ENCODE results near the gene GAREM2.

The GAREM2 gene

DNA sequence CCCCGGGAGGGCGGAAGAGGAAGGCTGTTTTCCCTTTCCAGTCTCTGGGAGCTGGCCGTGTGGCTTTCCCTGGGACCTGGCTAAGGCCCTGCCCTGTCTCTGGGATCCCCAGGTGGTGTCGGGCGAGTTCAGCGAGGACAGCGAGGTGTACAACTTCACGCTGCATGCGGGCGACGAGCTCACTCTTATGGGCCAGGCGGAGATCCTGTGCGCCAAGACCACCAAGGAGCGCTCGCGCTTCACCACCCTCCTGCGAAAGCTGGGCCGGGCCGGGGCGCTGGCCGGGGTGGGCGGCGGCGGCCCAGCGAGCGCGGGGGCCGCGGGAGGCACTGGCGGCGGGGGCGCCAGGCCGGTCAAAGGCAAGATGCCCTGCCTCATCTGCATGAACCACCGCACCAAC lies 11.2 kb downstream of the GAREM2 start:
- DNase-seq (ENCODE audit: low read depth, low spot score): no peak
- POLR2A ChIA-PET: no interaction called here
- CTCF ChIA-PET: interaction anchor here (0.6 to 3.4 kb wide), 29 partner anchors 9 to 332 kb away, joined by 3 to 26 read pairs (median 4); no protein-coding TSS in a partner anchor
- TF ChIP-seq, protein P1, sequence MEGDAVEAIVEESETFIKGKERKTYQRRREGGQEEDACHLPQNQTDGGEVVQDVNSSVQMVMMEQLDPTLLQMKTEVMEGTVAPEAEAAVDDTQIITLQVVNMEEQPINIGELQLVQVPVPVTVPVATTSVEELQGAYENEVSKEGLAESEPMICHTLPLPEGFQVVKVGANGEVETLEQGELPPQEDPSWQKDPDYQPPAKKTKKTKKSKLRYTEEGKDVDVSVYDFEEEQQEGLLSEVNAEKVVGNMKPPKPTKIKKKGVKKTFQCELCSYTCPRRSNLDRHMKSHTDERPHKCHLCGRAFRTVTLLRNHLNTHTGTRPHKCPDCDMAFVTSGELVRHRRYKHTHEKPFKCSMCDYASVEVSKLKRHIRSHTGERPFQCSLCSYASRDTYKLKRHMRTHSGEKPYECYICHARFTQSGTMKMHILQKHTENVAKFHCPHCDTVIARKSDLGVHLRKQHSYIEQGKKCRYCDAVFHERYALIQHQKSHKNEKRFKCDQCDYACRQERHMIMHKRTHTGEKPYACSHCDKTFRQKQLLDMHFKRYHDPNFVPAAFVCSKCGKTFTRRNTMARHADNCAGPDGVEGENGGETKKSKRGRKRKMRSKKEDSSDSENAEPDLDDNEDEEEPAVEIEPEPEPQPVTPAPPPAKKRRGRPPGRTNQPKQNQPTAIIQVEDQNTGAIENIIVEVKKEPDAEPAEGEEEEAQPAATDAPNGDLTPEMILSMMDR (IDR thresholded peaks at IDR 0.05; ENCODE audit: insufficient read depth, low read length, missing control alignments): no peak
- H3K4me3 ChIP-seq (ENCODE audit: low read depth, low read length): peak overlapping the region; percentile 67

DNA sequence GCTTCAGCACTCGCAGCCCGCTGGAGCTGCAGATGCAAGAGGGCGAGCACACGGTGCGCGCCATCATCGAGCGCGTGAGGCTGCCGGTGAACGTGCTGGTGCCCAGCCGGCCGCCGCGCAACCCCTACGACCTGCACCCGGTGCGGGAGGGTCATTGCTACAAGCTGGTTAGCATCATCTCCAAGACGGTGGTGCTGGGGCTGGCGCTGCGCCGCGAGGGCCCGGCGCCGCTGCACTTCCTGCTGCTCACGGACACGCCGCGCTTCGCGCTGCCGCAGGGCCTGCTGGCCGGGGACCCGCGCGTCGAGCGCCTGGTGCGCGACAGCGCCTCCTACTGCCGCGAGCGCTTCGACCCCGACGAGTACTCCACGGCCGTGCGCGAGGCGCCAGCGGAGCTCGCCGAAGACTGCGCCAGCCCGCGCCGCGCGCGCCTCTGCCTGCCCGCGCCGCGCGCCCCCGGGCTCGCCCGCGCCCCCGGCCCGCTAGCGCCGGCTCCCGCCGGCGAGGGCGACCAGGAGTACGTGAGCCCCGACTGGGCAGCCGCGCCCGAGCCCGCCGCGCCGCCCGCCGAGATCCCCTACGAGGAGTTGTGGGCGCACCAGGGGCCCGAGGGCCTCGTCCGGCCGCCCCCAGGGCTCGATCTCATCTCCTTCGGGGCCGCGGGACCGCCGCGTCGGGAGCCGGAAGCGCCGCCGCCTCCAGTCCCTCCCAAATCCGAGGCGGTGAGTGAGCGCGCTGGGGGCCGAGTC lies 11.8 kb downstream of the GAREM2 start:
- ChIA-PET POLR2A (interaction anchor here (1.3 kb wide), 1 partner anchor 9 kb away, joined by 4 read pairs; no protein-coding TSS in a partner anchor), CTCF (interaction anchor here (0.5 to 3.4 kb wide), 38 partner anchors 9 to 333 kb away, joined by 3 to 26 read pairs (median 4); no protein-coding TSS in a partner anchor)
- peak; percentile 7 for DNase-seq (ENCODE audit: low read depth, low spot score)
- H3K4me3 ChIP-seq (ENCODE audit: low read depth, low read length): peak overlapping the region; percentile 67
- TF ChIP-seq, protein P1 (IDR thresholded peaks at IDR 0.05; ENCODE audit: insufficient read depth, low read length, missing control alignments): peak; percentile 78

DNA sequence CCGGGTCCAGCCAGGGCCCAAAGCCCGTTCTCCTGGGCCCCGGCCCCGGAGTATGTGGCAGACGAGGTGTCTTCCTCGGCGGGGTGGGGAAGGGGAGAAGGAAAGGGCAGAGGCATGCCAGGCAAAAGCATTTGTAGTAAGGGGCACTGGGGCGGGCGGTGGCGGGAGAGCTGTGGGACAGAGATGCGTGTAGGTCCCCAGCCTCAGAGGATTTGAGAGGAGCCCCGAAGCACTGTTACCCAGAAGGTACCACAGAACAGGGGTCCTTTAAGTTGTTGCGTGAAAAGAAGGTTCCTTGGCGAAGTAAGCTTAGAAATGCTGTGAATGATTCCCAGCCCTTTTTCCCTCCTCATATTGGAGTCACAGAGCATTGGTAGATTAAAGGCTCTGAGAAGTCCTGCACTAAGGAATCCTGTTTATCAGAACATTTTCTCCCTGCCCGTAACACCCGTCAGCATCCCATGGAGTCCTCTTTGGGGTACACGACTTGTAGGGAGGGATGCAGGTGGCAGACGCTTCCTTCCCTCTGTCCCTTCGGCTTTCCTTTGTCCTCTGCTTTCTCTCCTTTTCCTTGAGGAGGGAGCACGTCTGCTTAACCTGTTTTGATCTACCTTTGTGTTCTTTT lies 12.5 kb downstream of the GAREM2 start:
- TF ChIP-seq, protein P1 (IDR thresholded peaks at IDR 0.05; ENCODE audit: insufficient read depth, low read length, missing control alignments): no peak
- DNase-seq (ENCODE audit: low read depth, low spot score): no peak
- H3K4me3 ChIP-seq (ENCODE audit: low read depth, low read length): peak overlapping the region; percentile 67
- ChIA-PET POLR2A (interaction anchor here (1.3 kb wide), 1 partner anchor 9 kb away, joined by 4 read pairs; no protein-coding TSS in a partner anchor), CTCF (interaction anchor here (0.5 to 3.4 kb wide), 31 partner anchors 9 to 307 kb away, joined by 3 to 26 read pairs (median 5); no protein-coding TSS in a partner anchor)

DNA sequence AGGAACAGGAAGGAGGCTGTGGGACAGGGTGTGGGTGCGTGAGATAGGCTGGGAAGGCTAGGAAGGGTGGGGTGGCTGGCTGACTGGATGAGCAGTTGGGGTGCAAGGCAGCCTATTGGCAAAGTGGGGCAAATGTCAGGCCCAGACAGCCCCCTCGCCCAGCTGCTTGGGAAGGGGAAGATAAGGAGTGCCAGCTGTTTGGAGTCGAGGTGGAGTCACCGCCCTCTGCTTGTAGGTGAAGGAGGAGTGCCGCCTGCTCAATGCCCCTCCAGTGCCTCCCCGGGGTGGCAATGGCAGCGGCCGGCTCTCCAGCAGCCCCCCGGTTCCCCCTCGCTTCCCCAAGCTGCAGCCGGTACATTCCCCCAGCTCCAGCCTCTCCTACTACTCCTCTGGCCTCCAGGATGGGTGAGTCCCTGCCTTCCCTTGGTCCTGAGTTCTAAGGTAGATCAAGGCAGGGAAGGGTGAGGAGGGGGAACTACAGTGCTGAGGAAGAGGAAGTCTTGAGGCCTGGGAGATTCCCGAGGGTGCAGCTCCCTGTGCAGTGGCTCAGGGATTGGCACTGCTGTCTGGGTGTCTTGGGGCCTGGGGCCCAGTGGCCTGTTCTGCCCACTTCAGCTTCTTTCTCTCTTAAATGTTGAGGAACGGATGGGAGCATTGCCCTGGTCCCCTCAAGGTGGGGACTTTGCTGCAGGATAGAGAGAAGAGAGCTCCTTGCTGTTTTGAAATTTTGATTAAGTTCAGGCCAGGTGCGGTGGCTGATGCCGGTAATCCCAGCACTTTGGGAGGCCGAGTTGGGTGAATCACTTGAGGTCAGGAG lies 13.3 kb downstream of the GAREM2 start:
- peak overlapping the region; percentile 67 for H3K4me3 ChIP-seq (ENCODE audit: low read depth, low read length)
- ChIA-PET CTCF (interaction anchor here (0.6 to 3.4 kb wide), 11 partner anchors 8 to 283 kb away, joined by 3 to 24 read pairs (median 6); partner anchors contain the start of gene GAREM2), POLR2A (interaction anchor here (1.3 kb wide), 1 partner anchor 10 kb away, joined by 4 read pairs; no protein-coding TSS in a partner anchor)
- DNase-seq (ENCODE audit: low read depth, low spot score): no peak
- TF ChIP-seq, protein P1 (IDR thresholded peaks at IDR 0.05; ENCODE audit: insufficient read depth, low read length, missing control alignments): no peak

DNA sequence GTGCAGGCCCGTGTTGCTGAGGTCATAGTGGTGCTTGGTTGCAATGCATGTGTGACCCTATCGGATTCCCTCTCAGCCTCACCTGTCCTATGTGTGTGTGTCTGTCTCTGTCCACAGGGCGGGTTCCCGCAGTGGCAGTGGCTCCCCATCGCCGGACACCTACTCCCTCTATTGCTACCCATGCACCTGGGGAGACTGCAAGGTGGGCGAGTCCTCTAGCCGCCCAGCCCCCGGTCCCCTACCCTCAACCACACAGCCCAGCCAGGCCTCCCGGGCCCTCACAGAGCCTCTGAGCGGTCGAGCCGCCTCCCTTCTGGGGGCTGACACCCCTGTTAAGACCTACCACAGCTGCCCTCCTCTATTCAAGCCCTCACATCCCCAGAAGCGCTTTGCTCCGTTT lies 14.2 kb downstream of the GAREM2 start:
- TF ChIP-seq, protein P1 (IDR thresholded peaks at IDR 0.05; ENCODE audit: insufficient read depth, low read length, missing control alignments): no peak
- ChIA-PET CTCF (interaction anchor here (0.6 to 3.4 kb wide), 4 partner anchors 7 to 237 kb away, joined by 3 to 24 read pairs (median 14); partner anchors contain the start of gene GAREM2), POLR2A (no interaction called here)
- no peak overlapping the region for H3K4me3 ChIP-seq (ENCODE audit: low read depth, low read length)
- no peak for DNase-seq (ENCODE audit: low read depth, low spot score)

Data from AG04449 (cell line).